Pancreas (tissue), 8 donors: Measurements from ENCODE around the gene CYP3A5. TPM values are rescaled to one million over a fixed set of nuclear protein-coding genes. Genes with fewer than 3 reads are reported as not detected.

Experiments used
- polyA plus RNA-seq, 2 donors: library from polyadenylated mRNA; stranded (reverse); fragments of 200-250 nt; gene quantifications; one replicate each; pipeline ENCODE4 v1.2.3, GENCODE V29; 2013
- total RNA-seq, 6 donors: library from RNA; stranded (reverse); fragmentation: NEBNext Ultra II Directional in 4 of 6; extraction: Animal tissue kit (Norgen Biotek cat#: 25700) in 4 of 6; gene quantifications; one replicate each; pipeline versions ENCODE4 v1.2.1 to v1.2.4, GENCODE V29; 2021 to 2023
- donor health status: healthy with polysubstance abuse.
- donor health status: DM: no; HTN: no; CAD: no; lungs with moderate emphysema.
- donor health status: DM: no; HTN: no; CAD: no.
- donor health status: Bipolar disorder and iron deficiency.
- donor health status: DM: yes; HTN: yes; CAD: no.
- donor health status: DM: no; HTN: no; CAD: no.
- donor health status: DM: no; HTN: no; CAD: no.
- donor health status: DM: yes; HTN: yes; CAD: no.

CYP3A5 gene
- total and polyA plus RNA-seq, 8 donors, result 10.0 to 219 (median 58.0) TPM

Other genes starting within 250 kb of the CYP3A5 start
- gene PTCD1, start 241.2 kb downstream of the CYP3A5 start, total RNA-seq, result 1 to 10 TPM; 1.4 to 3.6 (median 2.3) TPM
- gene PTCD1, start 241.2 kb downstream of the CYP3A5 start, polyA plus RNA-seq, result 1 to 10 TPM; 3.9 to 4.0 TPM
- 10 to 100 TPM; 15.2 to 26.2 (median 21.5) TPM for gene CPSF4, start 241.1 kb downstream of the CYP3A5 start, total RNA-seq
- 10 to 100 TPM; 29.2 to 42.5 TPM for gene CPSF4, start 241.1 kb downstream of the CYP3A5 start, polyA plus RNA-seq
- gene ATP5MF, start 213.8 kb downstream of the CYP3A5 start, total RNA-seq, result 100 to 1,000 TPM in 1 of 6 donors, 10 to 100 TPM in 5; 50.8 to 102 (median 83.4) TPM
- gene ATP5MF, start 213.8 kb downstream of the CYP3A5 start, polyA plus RNA-seq, result 100 to 1,000 TPM; 412 to 428 TPM
- 1 to 10 TPM; 3.6 to 7.8 (median 4.3) TPM for gene ZNF789, start 207.1 kb downstream of the CYP3A5 start, total RNA-seq
- gene ZNF789, start 207.1 kb downstream of the CYP3A5 start, polyA plus RNA-seq, result 10 to 100 TPM; 12.9 to 21.9 TPM
- 10 to 100 TPM; 10.3 to 16.8 (median 13.2) TPM for gene ZNF394, start 179.7 kb downstream of the CYP3A5 start, total RNA-seq
- 10 to 100 TPM; 15.6 to 15.9 TPM for gene ZNF394, start 179.7 kb downstream of the CYP3A5 start, polyA plus RNA-seq
- gene ZKSCAN5, start 175.3 kb downstream of the CYP3A5 start, total RNA-seq, result 1 to 10 TPM; 1.4 to 4.1 (median 2.0) TPM
- gene ZKSCAN5, start 175.3 kb downstream of the CYP3A5 start, polyA plus RNA-seq, result 1 to 10 TPM; 2.4 TPM
- gene FAM200A, start 127.9 kb downstream of the CYP3A5 start, total RNA-seq, result 1 to 10 TPM; 1.7 to 4.1 (median 2.3) TPM
- 1 to 10 TPM; 2.3 to 4.3 TPM for gene FAM200A, start 127.9 kb downstream of the CYP3A5 start, polyA plus RNA-seq
- 10 to 100 TPM; 23.2 to 41.8 (median 29.7) TPM for gene ZNF655, start 121.4 kb downstream of the CYP3A5 start, total RNA-seq
- gene ZNF655, start 121.4 kb downstream of the CYP3A5 start, polyA plus RNA-seq, result 10 to 100 TPM; 42.8 to 45.2 TPM
- gene TMEM225B, start 81.7 kb downstream of the CYP3A5 start, total RNA-seq, result 1 to 10 TPM in 1 of 6 donors, under 1 TPM in 5; 0.16 to 1.1 (median 0.48) TPM
- gene TMEM225B, start 81.7 kb downstream of the CYP3A5 start, polyA plus RNA-seq, result 1 to 10 TPM; 1.2 to 1.5 TPM
- 10 to 100 TPM in 1 of 6 donors, 1 to 10 TPM in 5; 7.4 to 12.8 (median 8.2) TPM for gene ZSCAN25, start 63.0 kb downstream of the CYP3A5 start, total RNA-seq
- 1 to 10 TPM; 4.7 to 5.8 TPM for gene ZSCAN25, start 63.0 kb downstream of the CYP3A5 start, polyA plus RNA-seq
- gene CYP3A7, start 55.2 kb upstream of the CYP3A5 start, total RNA-seq, result 1 to 10 TPM in 1 of 6 donors, under 1 TPM in 4, not detected in 1; 0.19 to 1.3 (median 0.25) TPM
- gene CYP3A7, start 55.2 kb upstream of the CYP3A5 start, polyA plus RNA-seq, result under 1 TPM; 0.11 to 0.23 TPM
- gene CYP3A4, start 104.2 kb upstream of the CYP3A5 start, total RNA-seq, result 10 to 100 TPM in 1 of 6 donors, 1 to 10 TPM in 2, under 1 TPM in 2, not detected in 1; 0.25 to 11.0 (median 3.0) TPM
- gene CYP3A4, start 104.2 kb upstream of the CYP3A5 start, polyA plus RNA-seq, result 1 to 10 TPM; 4.3 to 5.4 TPM
- 1 to 10 TPM in 3 of 6 donors, under 1 TPM in 3; 0.15 to 7.9 (median 0.96) TPM for gene CYP3A43, start 148.0 kb upstream of the CYP3A5 start, total RNA-seq
- gene CYP3A43, start 148.0 kb upstream of the CYP3A5 start, polyA plus RNA-seq, result 1 to 10 TPM; 2.1 to 7.3 TPM
- gene OR2AE1, start 197.0 kb upstream of the CYP3A5 start, total RNA-seq, result not detected
- not detected for gene OR2AE1, start 197.0 kb upstream of the CYP3A5 start, polyA plus RNA-seq
- 10 to 100 TPM; 13.8 to 18.6 (median 16.4) TPM for gene TRIM4, start 239.5 kb upstream of the CYP3A5 start, total RNA-seq
- 10 to 100 TPM in 1 of 2 donors, 1 to 10 TPM in 1; 9.4 to 13.4 TPM for gene TRIM4, start 239.5 kb upstream of the CYP3A5 start, polyA plus RNA-seq
- 1 to 10 TPM in 4 of 6 donors, under 1 TPM in 2; 0.37 to 8.7 (median 4.7) TPM for gene GJC3, start 249.6 kb upstream of the CYP3A5 start, total RNA-seq
- 1 to 10 TPM; 4.2 to 4.6 TPM for gene GJC3, start 249.6 kb upstream of the CYP3A5 start, polyA plus RNA-seq